CD4-positive, alpha-beta T cell treated with Interleukin-21 for 1 hour (primary cell): ENCODE data around the gene SIGLEC10.
A peak's percentile ranks its signal among the peaks of the same experiment; 100 is the strongest.
"Not testable (repeated sequence)": the region's sequence is repeated elsewhere in the genome, so short reads cannot be mapped to it uniquely, and the experiment has no call there.

Experiments used
- DNase-seq: peaks from one replicate; pipeline ENCODE4 v3.0.0-alpha.2; 2020

The SIGLEC10 gene

DNA sequence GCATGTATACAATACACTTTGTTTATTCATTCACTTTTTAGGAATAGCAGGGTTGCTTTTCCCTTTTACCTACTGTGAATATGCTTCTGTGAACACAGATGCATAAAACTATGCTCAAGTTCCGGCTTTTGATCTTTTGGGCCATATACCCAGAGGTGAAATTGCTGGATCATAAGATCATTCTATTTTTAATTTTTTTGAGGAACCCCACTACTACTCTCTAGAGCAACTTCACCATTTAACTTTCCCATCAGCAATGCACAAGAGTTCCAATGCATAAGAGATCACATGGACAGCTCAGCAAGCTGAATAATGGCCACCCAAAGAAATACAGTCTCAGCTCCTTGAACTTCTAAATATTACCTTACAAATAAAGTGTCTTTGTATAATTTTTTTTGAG, 17.0 kb upstream of the SIGLEC10 start:
- no peak for DNase-seq

GRCh38 chr19:51433043-51433442, 15.6 kb upstream of the SIGLEC10 start:
- no peak for DNase-seq

GRCh38 chr19:51431124-51431523, 13.7 kb upstream of the SIGLEC10 start:
- no peak for DNase-seq

DNA sequence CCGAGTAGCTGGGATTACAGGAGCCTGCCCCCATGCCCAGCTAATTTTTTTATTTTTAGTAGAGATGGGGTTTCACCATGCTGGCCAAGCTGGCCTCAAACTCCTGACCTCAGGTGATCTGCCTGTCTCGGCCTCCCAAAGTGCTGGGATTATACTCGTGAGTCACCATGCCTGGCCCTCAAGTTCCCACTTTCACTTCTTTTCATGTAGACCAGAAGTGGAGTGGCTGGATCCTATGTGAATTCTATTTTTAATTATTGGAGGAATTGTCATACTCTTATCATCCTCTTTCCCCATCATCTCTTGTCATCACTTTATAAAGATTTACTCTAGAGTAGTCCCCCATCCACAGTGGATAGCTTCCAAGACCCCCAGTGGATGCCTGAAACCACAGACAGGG, 12.8 kb upstream of the SIGLEC10 start:
- DNase-seq = no peak

GRCh38 chr19:51427201-51427600, 9.8 kb upstream of the SIGLEC10 start:
- no peak for DNase-seq

DNA sequence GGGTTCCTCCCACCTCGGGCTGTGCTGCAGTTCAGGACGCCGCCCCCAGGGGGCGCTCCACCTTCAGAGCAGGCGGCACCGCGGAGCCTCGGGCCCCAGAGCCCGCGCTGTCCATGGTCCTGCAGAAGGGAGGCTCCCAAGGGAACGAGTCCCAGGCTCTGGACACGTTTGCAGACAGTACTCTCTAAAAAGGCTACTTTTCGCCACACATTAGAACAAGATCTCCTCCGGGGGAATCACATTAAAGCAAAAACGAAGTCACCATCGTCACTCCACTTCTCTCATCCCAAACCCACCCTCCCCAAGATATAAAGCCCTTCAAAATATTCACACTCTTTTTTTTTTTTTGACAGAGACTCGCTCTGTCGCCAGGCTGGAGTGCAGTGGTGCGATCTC, 4.6 kb upstream of the SIGLEC10 start:
- peak; percentile 79 for DNase-seq

DNA sequence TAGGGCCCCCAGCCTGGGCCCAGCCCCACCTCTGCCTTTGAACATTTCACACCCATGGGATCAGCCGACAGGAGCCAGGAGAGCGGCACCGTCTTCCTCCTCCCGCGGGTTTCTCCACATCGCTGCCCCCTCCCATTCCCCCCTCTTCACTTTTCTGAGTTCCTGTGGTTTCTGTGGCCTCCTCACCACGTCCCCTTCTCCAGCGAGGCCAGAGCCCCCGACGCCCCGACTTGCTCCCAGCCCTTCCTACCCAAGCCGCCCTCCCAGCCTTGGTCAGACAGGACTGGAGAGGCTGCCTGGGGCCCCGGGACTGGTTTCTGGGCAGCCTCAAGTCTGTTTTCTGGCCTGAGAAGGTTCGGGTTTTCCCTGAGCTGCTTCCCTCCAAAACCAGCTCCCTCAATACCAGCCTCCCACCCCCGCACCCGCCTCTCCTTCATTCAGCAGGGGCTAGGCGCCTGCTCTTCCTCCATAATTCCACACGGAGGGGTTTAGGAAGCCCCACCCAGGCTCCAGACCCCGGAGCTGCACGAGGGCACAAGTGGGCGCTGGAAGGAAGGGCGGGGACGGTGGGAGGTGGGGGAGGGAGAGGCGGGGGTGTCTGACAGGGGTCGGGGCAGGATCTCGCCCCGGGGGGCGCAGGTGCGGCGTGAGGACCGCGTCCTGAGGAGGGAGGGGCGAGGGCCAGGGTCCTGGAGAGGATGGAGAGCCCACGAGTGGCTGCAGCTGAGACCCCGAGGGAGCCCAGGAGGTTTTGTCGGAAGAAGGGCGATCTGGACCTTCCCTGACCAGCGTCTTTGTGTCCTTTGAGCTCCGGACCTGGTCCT, 4.0 kb upstream of the SIGLEC10 start:
- no peak for DNase-seq

GRCh38 chr19:51420511-51420910, 3.1 kb upstream of the SIGLEC10 start:
- not testable (repeated sequence) for DNase-seq

DNA sequence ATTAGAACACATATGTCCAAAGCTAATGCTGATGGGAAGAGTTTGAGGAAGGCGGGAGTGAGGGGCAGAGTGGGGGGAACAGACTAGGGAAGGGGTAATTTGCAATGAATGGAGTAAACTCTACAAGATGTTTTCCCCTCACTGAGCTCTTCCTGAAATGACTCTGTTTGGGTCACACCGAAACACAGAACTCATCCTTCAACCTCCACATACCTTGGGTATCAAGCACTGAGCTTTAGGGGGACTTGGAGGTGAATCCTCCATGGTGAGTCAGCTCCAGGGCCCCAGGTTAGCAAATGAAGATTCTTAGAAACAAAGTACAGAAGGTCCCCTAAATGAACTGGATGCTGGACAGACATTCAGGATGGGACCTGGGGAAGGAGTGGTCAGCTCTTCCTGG, 1.3 kb upstream of the SIGLEC10 start:
- no peak for DNase-seq

DNA sequence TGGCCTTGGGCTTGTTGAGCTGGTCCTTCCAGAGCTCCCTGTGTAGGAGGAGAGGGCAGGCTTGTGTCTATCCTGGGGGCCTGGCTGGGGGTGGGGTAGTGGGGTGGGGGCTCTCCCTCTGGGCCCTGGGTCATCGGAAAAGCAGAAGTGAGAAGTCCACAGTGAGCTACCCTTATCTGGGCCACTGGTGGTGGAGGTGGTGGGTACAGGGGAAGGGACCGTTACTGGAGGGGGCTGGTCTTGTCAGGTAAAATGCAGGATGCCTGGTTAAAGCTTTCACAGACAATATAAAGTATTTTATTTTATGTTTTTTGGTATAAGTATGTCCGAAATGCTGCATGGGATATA, 342 bp upstream of the SIGLEC10 start:
- DNase-seq = no peak

DNA sequence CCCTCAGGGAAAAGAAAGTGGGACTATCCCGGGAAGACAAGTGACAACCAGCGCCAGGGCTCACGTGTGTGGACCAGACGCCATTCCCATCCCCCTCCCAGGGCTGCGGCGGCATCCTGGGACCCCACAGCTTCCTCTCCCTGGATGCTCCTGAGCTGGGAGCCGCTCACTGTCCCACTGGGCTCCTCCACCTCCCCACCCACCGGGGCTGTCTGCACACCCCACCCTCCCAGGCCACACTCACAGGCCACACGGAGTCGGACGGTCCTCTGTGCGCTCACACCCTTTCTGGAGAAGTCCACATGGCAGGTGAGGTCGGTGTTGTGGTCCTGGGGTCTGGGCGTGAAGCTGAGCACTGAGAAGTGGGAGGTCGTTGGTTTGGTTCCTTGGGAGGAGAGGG, 1.0 kb downstream of the SIGLEC10 start:
- DNase-seq = not testable (repeated sequence)

DNA sequence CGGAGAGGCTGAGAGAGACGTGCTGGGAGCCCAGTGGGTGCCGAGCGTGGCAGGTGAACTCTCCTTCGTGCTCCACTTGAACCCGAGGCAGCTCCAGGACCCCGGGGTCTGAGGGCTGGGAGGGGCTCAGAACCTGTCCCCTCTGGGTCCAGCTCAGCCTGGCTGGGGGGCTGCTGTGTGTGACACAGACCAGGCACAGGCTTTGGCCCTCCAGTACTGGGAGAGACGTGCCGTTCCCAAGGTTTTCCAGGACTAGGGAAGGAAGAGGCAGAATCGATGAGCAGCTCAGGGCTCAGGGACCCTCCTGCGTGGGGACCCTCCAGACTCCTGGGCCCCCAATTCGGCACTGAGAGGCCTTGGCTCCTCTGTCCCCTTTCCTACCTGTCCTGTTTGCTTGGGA, 2.3 kb downstream of the SIGLEC10 start:
- DNase-seq = no peak

DNA sequence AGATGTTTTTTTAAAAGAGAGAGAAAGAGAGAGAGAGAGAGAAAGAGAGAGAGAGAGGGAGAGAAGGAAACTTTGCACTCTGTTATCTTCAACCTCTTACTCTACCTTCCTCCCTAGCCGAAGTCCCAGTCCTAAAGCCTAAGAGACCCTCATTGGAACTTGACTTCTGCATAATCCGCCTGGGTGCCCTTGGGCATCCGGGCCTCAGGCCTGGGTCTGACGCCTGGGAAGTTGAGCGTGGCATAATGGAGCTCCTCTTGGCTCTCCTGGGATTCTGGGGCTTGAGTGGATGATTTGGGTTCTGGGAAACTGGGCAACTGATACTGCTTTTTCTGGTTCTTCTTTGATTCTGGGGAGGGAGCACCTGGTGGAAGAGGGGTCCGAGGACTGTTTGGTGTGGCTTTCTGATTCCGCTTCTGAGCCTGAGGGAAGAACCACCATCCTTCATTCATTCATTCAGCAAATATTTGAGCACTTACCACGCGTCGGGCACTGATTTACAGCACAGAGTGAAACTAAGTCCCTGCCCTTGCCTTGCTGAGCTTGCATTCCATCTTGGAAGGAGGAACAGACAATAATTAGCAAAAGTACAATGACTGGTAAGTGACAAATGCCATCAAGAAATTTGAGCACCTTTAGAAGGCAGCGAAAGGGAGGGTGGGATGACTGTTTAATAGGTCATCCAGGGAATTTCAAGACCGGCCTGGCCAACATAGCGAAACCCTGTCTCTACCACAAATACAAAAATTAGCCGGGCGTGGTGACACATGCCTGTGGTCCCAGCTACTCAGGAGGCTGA, 6.3 kb downstream of the SIGLEC10 start:
- no peak for DNase-seq

GRCh38 chr19:51407511-51408131, 9.8 kb downstream of the SIGLEC10 start:
- peak; percentile 52 for DNase-seq

DNA sequence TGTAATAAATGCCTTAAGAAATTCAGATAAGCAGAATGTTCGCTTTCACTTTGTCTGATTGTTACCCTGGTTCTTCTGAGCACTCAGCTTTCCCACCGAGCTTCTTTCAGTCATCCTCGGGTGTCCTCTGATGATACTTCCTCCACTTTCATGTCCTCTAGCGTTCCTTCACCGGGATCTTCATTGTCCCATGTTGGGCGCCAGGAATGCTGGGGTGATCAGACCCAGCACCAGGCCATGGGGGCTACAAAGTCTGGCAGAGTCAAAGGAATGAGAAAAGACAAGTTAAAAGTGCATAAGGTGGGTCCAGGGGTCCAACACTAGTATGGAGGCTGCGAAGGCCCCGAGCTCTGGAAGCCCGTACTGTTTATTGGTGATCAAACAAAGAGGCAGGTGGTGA, 15.3 kb downstream of the SIGLEC10 start:
- DNase-seq = no peak

GRCh38 chr19:51399936-51400335, 17.5 kb downstream of the SIGLEC10 start:
- DNase-seq = not testable (repeated sequence)

DNA sequence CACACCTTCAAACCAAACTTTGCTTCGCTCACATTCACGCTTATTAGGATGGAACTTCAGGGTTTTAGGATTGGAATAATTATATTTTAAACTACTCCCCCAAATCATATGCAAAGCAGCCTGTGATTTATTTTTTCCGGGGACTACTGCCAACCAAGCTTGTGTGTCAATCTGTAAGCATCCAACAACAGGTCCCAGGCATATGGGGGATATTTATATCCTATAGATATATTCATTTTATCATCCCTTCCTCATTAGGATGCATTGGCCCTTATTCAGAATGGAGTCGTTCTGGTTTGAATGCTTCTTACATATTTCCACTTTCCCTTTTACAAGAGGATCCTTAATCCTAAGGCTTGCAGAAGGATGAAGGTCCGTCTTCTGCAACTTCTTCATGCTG, 18.2 kb downstream of the SIGLEC10 start:
- DNase-seq = no peak

DNA sequence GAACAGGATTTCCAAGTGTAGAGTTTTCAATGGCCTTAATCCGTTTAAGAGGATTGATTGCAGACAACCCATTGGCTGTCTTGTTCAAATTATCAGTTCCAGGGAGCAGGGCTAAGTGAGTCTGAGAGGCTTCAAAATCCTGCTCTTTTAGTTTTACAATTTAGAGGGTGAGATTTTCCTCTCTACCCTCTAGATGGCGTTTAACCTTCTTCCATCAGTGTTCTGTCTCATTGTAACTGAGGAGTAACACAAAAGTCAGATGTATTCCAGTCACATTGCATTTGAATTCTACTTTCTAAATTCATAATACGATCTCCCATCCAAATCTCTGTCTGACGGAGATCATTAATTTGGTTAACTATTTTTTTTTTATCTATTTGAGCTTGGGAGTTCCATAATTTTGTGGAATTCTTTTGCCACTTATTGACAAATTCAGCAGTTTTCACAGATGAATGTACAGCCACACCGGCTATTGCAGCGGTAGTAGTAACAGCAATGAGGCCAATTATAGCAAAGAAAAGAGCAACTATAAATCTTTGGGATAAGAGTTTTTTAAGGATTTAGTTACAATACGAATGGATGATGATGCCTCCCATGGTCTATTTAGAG, 19.2 kb downstream of the SIGLEC10 start:
- DNase-seq = peak; percentile 45

DNA sequence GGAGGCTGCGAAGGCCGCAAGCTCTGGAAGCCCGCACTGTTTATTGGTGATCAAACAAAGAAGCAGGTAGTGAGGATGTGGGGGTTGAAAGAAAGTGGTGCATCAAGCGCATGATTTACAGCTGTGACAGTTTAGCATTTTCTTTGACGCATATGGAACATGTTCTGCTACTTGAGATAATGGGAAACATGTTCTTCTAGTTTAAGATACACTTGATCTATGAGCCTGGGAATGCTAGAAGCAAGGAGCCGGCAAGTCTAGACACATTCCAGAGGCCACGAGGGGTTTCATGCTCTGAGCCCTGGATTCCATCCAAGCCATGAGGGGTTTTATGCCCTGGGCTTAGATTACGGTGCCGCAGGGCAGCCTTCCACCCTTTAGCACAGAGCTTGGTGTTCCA, 20.0 kb downstream of the SIGLEC10 start:
- not testable (repeated sequence) for DNase-seq

DNA sequence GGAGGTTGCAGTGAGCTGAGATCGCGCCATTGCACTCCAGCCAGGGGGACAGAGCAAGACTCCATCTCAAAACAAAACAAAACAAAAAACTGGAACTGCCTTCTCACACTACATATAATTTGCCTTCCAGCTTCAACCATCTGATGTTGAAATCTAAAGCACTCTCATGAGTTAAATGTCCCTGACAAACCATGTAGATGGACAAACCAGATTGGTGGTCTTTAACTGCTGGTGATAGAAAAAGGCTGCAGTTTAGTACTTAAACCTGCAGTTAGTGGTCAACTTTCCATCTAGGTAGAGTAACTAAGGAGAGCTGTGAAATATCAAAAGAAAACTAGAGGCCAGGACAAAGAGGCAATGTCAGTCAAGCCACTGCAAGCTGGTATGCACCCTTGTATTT, 21.3 kb downstream of the SIGLEC10 start:
- DNase-seq = no peak

DNA sequence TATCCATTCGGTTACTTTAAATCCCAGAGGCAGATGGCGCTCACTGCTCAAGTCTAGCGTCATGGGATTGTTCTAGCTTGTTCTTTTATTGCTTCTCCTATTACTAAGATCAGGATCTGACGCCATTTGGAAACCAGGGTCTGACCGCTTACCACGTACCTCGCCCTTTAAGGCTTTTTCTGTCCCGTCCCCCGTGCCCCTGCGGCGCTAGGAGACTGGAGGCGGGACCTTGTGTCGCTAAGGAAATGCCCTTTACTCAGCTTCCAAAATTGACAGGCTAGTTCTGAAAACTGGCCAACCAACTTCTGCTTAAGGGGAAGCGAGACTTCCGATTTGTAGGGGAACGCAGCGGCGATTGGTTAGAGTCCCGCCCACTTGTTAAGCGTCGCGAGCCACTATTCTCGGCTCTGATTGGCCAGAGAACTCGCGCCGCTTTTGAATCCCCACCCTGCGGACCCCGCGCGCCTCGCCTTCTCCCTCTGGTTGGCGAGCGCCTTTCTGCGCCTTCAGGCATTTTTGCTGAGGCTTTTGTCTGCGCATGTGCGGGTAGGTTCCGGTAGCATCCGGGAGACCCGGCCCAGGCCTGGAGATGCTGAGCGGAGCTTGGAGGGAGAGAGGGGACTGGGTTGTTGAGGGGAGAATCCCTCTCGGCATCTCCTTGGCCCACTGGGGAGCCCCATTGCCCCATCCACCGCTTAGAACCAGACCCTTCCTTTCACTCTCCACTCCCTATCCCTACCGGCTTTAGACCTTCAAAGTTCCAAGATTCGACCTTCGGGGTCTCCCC, 23.2 kb downstream of the SIGLEC10 start:
- DNase-seq = peak; percentile 96

DNA sequence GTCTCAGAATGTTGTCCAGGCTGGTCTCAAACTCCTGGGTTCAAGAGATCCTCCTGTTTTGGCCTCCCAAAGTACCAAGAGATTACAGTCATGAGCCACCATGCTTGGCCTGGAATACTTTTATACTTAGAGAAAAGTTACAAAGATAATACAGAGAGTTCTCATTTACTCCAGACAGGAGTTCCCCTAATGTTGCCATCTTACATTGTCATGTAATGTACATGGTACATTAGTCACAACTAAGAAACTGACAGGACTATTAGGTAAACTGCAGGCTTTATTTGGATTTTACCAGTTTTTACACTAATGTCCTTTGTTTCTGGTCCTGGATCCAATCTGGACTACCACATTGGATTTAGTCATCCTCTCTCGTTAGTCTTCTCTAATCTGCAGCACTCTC, 24.7 kb downstream of the SIGLEC10 start:
- DNase-seq = no peak
